Right atrium auricular region (tissue), 2 donors: ENCODE data around the gene PICK1. TPM values are rescaled to one million over a fixed set of nuclear protein-coding genes. Genes with fewer than 3 reads are reported as not detected.
"Not testable (repeated sequence)": the region's sequence is repeated elsewhere in the genome, so short reads cannot be mapped to it uniquely, and the experiment has no call there.

Experiments
- DNase-seq: peaks from one replicate; pipeline ENCODE4 v3.0.0-alpha.2; 2019; ENCODE audit warnings: low spot score
- H3K27ac ChIP-seq, 2 donors: fragments of 200-600 bp; sonication (generic); 1 replicate in 1 of 2; 2 replicates in 1 of 2; pipeline ENCODE4 v1.5.1; 2016 to 2019
- H3K27me3 ChIP-seq, 2 donors: fragments of 200-600 bp; sonication (generic); one replicate each; pipeline versions ENCODE4 v1.5.1 to v1.6.0; 2017 to 2019
- H3K36me3 ChIP-seq: fragments of 200-600 bp; sonication (generic); one replicate; pipeline ENCODE4 v1.5.1; 2016
- H3K4me1 ChIP-seq, 2 donors: fragments of 200-600 bp; sonication (generic); one replicate each; pipeline versions ENCODE4 v1.5.1 to v1.6.0; 2017 to 2019
- H3K4me3 ChIP-seq, 2 donors: fragments of 200-600 bp; sonication (generic); 1 replicate in 1 of 2; 2 replicates in 1 of 2; pipeline ENCODE4 v1.5.1; 2017 to 2019; ENCODE audit warnings: mild to moderate bottlenecking in 1 of 2, moderate library complexity in 1 of 2
- H3K9me3 ChIP-seq, 2 donors: fragments of 200-600 bp; sonication (generic); one replicate each; pipeline ENCODE4 v1.5.1; 2019
- total RNA-seq, 2 donors: library from RNA; depleted of rRNA; stranded (reverse); fragments of >200 nt; gene quantifications; one replicate each; pipeline ENCODE4 v1.1.0, GENCODE V29; 2016
- TF ChIP-seq, protein P1 (sequence below), 2 donors: fragments of 200-600 bp; sonication (generic); IDR thresholded peaks; one replicate each; pipeline ENCODE4 v1.5.1; 2019; ENCODE audit warnings: antibody characterized with exemption in 2 of 2

PICK1 gene
- total RNA-seq, 2 donors from 2014 or later, result 33.1 to 36.0 TPM

DNA sequence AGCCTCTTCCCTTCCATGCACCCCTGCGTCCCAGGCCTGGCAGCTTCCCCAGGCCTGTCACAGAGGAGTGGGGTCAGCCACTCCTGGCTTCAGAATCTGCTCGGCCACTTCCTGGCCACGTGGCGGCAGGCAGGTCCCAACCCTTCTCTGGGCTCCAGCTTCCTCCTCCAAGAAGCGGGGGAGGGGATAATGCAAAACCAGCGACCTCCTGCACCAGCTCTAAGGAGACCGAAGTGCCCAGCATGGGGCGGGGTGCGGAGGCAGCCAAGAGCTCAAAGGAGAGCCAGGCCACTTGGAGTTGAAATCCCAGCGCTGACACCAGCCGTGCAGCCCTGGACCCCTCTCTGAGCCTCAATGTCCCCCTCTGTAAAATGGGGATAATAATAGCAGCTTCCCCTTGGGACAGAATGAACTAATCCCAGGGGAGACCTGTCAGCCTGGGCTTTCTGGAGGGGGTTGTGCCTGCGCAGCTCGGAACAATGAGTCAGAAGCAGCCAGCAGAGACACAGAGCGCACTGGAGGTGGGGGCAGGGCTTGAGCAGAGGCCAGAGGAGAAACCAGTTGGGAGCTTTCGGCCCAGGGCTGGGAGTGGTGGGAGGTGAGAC lies 22.8 kb upstream of the PICK1 start:
- H3K9me3 ChIP-seq, result no peaks in the 10 kb centered on the region
- no peak overlapping the region for H3K4me3 ChIP-seq
- TF ChIP-seq, protein P1, sequence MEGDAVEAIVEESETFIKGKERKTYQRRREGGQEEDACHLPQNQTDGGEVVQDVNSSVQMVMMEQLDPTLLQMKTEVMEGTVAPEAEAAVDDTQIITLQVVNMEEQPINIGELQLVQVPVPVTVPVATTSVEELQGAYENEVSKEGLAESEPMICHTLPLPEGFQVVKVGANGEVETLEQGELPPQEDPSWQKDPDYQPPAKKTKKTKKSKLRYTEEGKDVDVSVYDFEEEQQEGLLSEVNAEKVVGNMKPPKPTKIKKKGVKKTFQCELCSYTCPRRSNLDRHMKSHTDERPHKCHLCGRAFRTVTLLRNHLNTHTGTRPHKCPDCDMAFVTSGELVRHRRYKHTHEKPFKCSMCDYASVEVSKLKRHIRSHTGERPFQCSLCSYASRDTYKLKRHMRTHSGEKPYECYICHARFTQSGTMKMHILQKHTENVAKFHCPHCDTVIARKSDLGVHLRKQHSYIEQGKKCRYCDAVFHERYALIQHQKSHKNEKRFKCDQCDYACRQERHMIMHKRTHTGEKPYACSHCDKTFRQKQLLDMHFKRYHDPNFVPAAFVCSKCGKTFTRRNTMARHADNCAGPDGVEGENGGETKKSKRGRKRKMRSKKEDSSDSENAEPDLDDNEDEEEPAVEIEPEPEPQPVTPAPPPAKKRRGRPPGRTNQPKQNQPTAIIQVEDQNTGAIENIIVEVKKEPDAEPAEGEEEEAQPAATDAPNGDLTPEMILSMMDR (IDR thresholded peaks at IDR 0.05), result no peak
- peak overlapping the region; percentile 25 to 57 for H3K27ac ChIP-seq
- peaks cover 0 to 22% of the 10 kb centered on the region in 2 donors for H3K4me1 ChIP-seq
- H3K27me3 ChIP-seq, result no peaks in the 10 kb centered on the region
- H3K36me3 ChIP-seq, result no peaks in the 10 kb centered on the region
- DNase-seq, result peak; percentile 67

DNA sequence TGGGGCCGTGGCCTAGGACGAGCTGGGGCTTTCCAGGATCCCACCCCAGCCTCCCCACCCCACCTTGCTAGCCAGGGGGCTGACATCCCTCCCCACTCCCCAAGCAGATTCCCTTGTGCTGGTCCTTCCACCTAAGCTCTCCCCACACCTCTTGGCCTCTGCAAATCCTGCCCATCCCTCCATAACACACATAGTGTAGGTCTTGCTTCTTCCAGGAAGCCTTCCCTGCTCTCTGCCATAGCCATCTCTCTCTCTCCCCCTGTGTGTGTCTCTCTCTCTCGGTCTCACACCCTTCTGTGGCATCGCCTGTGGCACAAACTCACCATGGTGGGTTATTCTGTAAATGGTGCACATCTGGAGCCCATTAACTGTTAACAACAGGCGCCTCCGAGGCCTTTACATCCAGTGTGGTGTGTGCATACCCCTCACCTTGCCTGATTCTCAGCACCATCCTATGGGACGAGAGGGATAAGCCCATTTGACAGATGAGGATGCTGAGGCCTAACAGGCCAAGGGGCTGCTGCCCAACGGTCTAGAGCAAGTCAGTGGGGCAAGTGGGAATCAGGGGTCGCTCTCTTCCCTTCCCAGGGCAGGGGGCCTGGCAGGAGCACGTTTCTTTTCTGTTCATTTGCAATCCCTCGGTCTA lies 22.2 kb upstream of the PICK1 start:
- H3K27ac ChIP-seq, result peak overlapping the region in 1 of 2 donors; percentile 57
- H3K27me3 ChIP-seq, result no peaks in the 10 kb centered on the region
- H3K36me3 ChIP-seq, result no peaks in the 10 kb centered on the region
- TF ChIP-seq, protein P1 (IDR thresholded peaks at IDR 0.05), result no peak
- no peak for DNase-seq
- peaks cover 0 to 26% of the 10 kb centered on the region in 2 donors for H3K4me1 ChIP-seq
- no peak overlapping the region for H3K4me3 ChIP-seq
- H3K9me3 ChIP-seq, result no peaks in the 10 kb centered on the region

DNA sequence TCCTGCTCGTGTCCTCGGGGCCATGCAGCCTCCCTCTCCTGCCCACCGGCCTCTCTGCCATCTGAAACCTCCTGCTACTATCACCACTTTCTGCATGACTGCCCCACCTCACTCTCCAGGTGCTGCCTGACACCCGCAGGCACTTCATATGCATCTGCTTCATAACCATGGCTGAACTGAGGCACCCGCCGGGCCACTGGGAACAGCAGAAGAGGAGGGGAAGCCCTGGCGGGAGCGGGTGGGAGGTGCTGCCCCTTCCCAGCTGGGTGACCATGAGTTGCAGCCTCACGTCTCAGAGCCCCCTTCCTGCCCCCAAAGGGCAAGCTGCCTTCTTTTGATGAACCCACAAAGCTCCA lies 21.7 kb upstream of the PICK1 start:
- TF ChIP-seq, protein P1 (IDR thresholded peaks at IDR 0.05), result no peak
- peaks cover 0 to 26% of the 10 kb centered on the region in 2 donors for H3K4me1 ChIP-seq
- no peak overlapping the region for H3K27ac ChIP-seq
- H3K9me3 ChIP-seq, result no peaks in the 10 kb centered on the region
- no peak overlapping the region for H3K4me3 ChIP-seq
- no peaks in the 10 kb centered on the region for H3K36me3 ChIP-seq
- no peaks in the 10 kb centered on the region for H3K27me3 ChIP-seq
- no peak for DNase-seq

DNA sequence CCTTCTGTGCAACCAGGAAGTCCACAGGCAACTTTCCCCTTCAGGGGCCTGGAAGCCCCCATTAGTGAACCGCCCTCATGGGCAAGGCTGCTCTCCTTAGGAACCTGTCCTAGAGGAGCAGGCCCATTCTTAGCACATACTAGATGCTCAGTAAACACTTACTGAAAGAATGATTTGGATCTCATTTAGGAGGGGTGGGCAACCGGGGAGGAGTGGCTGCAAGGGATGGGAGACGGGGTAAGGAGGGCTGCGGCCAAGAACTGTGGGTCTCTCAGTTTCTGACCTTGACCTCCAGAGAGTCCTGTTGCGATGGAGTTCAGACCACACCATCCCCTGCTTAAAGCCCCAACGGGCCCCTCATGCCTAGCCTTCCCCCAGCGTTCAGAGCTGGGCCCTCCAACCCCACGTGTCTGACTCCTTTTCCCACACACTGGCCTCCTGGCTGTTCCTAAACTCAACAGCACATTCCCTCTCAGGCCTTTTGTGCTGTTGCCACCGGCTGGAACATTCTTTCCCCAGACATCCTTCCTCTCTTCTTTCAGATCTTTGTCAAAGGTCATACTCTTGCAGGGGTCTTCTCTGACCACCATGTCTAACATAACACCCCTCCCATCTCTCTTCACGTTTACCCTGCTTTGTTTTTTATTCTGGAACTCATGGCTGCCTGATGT lies 20.7 kb upstream of the PICK1 start:
- no peaks in the 10 kb centered on the region for H3K9me3 ChIP-seq
- no peak overlapping the region for H3K4me3 ChIP-seq
- no peaks in the 10 kb centered on the region for H3K36me3 ChIP-seq
- TF ChIP-seq, protein P1 (IDR thresholded peaks at IDR 0.05), result no peak
- H3K4me1 ChIP-seq, result peaks cover 0 to 26% of the 10 kb centered on the region in 2 donors
- no peak overlapping the region for H3K27ac ChIP-seq
- no peak for DNase-seq
- no peaks in the 10 kb centered on the region for H3K27me3 ChIP-seq

DNA sequence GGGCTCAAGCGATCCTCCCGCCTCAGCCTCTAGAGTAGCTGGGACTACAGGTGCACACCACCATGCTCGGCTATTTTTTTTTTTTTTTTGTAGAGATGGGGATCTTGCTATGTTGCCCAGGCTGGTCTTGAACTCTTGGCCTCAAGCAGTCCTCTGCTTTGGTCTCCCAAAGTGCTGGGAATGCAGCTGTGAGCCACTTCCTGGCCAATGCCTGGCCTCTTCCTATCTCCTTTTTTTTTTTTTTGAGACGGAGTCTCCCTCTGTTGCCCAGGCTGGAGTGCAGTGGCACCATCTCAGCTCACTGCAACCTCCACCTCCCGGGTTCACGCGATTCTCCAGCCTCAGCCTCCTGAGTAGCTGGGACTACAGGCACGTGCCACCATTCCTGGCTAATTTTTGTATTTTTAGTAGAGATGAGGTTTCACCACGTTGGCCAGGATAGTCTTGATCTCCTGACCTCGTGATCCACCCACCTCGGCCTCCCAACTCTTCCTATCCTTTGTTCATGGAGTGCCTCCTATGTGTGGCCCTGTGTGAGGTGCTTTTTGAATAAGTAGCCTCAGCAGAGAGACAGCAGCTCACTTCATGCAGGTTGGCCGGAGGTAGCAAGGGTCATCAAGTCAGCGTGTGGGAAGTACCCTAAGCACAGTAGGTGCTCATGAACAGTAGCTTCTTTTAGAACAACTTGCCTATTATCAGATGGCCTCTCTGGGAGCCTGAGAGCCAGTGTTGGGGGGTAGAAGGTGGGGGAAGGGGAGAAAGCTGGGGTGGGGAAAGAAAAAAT lies 19.6 kb upstream of the PICK1 start:
- Histone ChIP-seq H3K4me1 (peaks cover 0 to 26% of the 10 kb centered on the region in 2 donors), H3K27ac (peak overlapping the region; percentile 21 to 35)
- not testable (repeated sequence) for H3K36me3 ChIP-seq, H3K4me3 ChIP-seq, H3K9me3 ChIP-seq, H3K27me3 ChIP-seq, DNase-seq

DNA sequence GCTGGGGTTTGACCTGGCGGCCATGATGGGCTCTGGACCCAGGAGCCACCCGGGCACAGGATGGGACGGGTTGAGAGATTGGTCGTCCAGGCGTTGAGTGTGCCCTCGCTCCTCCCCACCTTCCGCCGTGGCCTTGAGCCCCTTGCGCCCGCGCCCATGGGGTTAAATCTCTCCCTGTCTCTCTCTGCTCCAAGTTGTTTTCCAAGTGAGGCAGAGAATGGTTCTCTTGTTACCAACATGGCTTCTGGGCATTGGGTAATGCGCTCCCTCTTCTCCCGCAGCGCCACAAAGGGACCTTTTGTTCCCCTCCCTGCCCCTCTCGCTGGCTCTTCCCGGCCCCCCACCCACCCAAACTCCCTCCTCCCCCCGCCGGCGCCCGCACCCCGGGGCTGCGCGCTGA lies 18.8 kb upstream of the PICK1 start:
- H3K27me3 ChIP-seq, result no peaks in the 10 kb centered on the region
- TF ChIP-seq, protein P1 (IDR thresholded peaks at IDR 0.05), result no peak
- H3K27ac ChIP-seq, result peak overlapping the region; percentile 35 to 49
- H3K4me3 ChIP-seq, result no peak overlapping the region
- peaks cover 0 to 23% of the 10 kb centered on the region in 2 donors for H3K4me1 ChIP-seq
- DNase-seq, result no peak
- H3K9me3 ChIP-seq, result no peaks in the 10 kb centered on the region
- no peaks in the 10 kb centered on the region for H3K36me3 ChIP-seq
